Measurements from ENCODE around the gene AFMID.

The AFMID gene

GRCh38 chr17:78253946-78254672, 66.9 kb downstream of the AFMID start:
- Histone ChIP-seq H3K9ac (ENCODE audit: low read length) (peak overlapping the region; percentile 83), H3K4me1 (ENCODE audit: control insufficient read depth, insufficient read depth, low read length) (peaks cover 25% of the 10 kb centered on the region), H3K36me3 (ENCODE audit: control insufficient read depth, insufficient read depth, low read length) (no peaks in the 10 kb centered on the region), H3K27me3 (ENCODE audit: control insufficient read depth, insufficient read depth, low read length) (peaks cover 11% of the 10 kb centered on the region), H3K9me3 (ENCODE audit: control insufficient read depth, low read length) (no peaks in the 10 kb centered on the region), H3K4me3 (ENCODE audit: low read length) (peak overlapping the region; percentile 84)

DNA sequence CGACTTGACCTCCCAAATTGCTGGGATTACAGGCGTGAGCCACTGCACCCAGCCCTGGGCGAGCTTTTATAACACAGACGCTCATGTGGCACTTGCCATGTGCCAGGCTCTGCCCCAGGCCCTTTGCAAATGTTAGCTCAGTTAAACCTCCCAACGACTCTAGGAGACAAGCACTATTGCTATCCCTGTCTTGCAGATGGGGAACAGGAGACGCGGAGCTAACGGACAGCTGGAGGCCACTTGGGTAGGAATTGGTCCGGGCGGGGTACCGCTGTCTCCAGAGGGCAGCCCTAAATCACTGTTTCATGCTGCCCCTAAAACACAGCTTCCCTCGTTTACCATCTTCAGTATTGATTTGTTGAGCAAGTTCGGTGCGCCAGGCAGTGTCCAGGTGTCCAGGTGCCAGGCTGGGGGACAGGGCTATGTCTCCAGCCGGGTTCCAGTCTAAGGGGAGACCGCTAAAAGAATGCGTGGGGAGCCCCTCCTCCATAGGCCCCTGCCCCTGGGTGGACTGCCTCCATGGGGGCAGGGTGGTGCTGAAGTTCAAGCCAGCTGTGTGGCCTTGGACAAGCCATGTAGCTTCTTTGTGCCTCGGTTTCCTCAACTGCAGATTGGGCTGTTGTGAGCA, 68.0 kb downstream of the AFMID start:
- Histone ChIP-seq H3K4me1 (ENCODE audit: control insufficient read depth, insufficient read depth, low read length) (peaks cover 25% of the 10 kb centered on the region), H3K9ac (ENCODE audit: low read length) (no peak overlapping the region), H3K36me3 (ENCODE audit: control insufficient read depth, insufficient read depth, low read length) (no peaks in the 10 kb centered on the region), H3K27me3 (ENCODE audit: control insufficient read depth, insufficient read depth, low read length) (peaks cover 11% of the 10 kb centered on the region), H3K9me3 (ENCODE audit: control insufficient read depth, low read length) (no peaks in the 10 kb centered on the region), H3K4me3 (ENCODE audit: low read length) (no peak overlapping the region)

DNA sequence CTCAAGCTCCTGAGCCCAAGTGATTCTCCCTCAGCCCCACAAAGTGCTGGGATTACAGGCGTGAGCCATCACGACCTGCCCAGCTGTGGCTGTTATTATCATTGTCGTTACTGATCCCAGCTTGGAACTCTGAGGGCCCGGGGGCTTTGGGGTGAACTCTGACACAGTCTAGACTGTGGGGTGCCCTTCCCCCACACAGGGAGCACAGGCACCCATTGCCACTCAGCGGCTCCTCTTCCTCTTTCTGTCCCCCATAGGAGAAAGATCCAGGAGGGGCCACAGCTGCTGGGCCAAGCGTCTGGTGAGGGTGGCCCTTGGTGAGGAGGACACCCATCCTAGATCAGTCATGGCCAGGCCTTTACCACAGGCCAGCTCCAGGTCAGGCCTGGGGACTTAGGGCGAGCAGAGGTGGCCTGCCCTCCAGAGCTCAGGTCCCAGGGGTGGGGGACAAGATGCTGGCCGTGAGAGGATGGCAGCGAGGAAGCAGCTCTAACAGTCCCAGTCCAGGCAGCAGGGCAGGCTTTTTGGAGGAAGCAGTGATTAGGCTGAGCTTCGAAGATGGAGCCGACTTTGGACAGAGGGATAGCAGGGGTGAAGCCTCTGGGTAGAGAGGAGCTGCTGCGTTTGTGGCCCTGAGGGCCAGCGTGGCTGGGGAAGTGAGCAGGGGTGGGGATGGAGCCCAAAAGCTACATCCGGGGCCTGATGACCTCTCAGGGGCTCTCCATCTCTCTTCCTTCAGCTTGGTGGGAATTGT, 69.0 kb downstream of the AFMID start:
- H3K9ac ChIP-seq (ENCODE audit: low read length): no peak overlapping the region

GRCh38 chr17:78256707-78257591, 69.8 kb downstream of the AFMID start:
- Histone ChIP-seq H3K4me3 (ENCODE audit: low read length) (no peak overlapping the region), H3K36me3 (ENCODE audit: control insufficient read depth, insufficient read depth, low read length) (no peaks in the 10 kb centered on the region), H3K9me3 (ENCODE audit: control insufficient read depth, low read length) (no peaks in the 10 kb centered on the region), H3K4me1 (ENCODE audit: control insufficient read depth, insufficient read depth, low read length) (peaks cover 10% of the 10 kb centered on the region), H3K27me3 (ENCODE audit: control insufficient read depth, insufficient read depth, low read length) (peaks cover 11% of the 10 kb centered on the region), H3K9ac (ENCODE audit: low read length) (no peak overlapping the region)

More for the DNA sequence above, 69.0 kb downstream of the AFMID start:
- H3K27me3 ChIP-seq (ENCODE audit: control insufficient read depth, insufficient read depth, low read length): peaks cover 11% of the 10 kb centered on the region
- no peaks in the 10 kb centered on the region for H3K36me3 ChIP-seq (ENCODE audit: control insufficient read depth, insufficient read depth, low read length)
- no peaks in the 10 kb centered on the region for H3K9me3 ChIP-seq (ENCODE audit: control insufficient read depth, low read length)
- no peak overlapping the region for H3K4me3 ChIP-seq (ENCODE audit: low read length)
- peaks cover 18% of the 10 kb centered on the region for H3K4me1 ChIP-seq (ENCODE audit: control insufficient read depth, insufficient read depth, low read length)
